ENCODE results near the gene WNT9B. TPM values are rescaled to one million over a fixed set of nuclear protein-coding genes. Genes with fewer than 3 reads are reported as not detected.

Gene WNT9B
- total RNA-seq, 1 donor = 0.36 TPM

GRCh38 chr17:46885415-46886309, 34.3 kb downstream of the WNT9B start:
- Histone ChIP-seq H3K4me1 (ENCODE audit: insufficient read depth, low read length) (no peaks in the 10 kb centered on the region), H3K9me3 (ENCODE audit: low read depth, low read length) (no peaks in the 10 kb centered on the region), H3K4me3 (ENCODE audit: insufficient read depth, low read length) (no peak overlapping the region), H3K27ac (ENCODE audit: low read depth, low read length) (no peak overlapping the region), H4K20me1 (ENCODE audit: insufficient read depth, low read length) (no peaks in the 10 kb centered on the region), H3K36me3 (ENCODE audit: insufficient read depth, low read length) (no peaks in the 10 kb centered on the region), H3K79me2 (ENCODE audit: insufficient read depth, low read length) (no peaks in the 10 kb centered on the region), H2AFZ (ENCODE audit: low read length) (no peak overlapping the region), H3K27me3 (ENCODE audit: insufficient read depth, low read length) (peaks cover 53% of the 10 kb centered on the region), H3K4me2 (ENCODE audit: insufficient read depth, low read length) (no peak overlapping the region)
- TF ChIP-seq, protein P1, sequence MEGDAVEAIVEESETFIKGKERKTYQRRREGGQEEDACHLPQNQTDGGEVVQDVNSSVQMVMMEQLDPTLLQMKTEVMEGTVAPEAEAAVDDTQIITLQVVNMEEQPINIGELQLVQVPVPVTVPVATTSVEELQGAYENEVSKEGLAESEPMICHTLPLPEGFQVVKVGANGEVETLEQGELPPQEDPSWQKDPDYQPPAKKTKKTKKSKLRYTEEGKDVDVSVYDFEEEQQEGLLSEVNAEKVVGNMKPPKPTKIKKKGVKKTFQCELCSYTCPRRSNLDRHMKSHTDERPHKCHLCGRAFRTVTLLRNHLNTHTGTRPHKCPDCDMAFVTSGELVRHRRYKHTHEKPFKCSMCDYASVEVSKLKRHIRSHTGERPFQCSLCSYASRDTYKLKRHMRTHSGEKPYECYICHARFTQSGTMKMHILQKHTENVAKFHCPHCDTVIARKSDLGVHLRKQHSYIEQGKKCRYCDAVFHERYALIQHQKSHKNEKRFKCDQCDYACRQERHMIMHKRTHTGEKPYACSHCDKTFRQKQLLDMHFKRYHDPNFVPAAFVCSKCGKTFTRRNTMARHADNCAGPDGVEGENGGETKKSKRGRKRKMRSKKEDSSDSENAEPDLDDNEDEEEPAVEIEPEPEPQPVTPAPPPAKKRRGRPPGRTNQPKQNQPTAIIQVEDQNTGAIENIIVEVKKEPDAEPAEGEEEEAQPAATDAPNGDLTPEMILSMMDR (IDR thresholded peaks at IDR 0.05; ENCODE audit: extremely low read depth, low read depth, low read length) = no peak
- peak; percentile 54 for DNase-seq (ENCODE audit: insufficient read length, low spot score, missing footprints)

- Histone ChIP-seq H3K9me3 (ENCODE audit: low read depth, low read length) (no peaks in the 10 kb centered on the region), H3K27me3 (ENCODE audit: insufficient read depth, low read length) (peaks cover 57% of the 10 kb centered on the region), H2AFZ (ENCODE audit: low read length) (no peak overlapping the region), H3K4me3 (ENCODE audit: insufficient read depth, low read length) (no peak overlapping the region), H4K20me1 (ENCODE audit: insufficient read depth, low read length) (no peaks in the 10 kb centered on the region), H3K4me1 (ENCODE audit: insufficient read depth, low read length) (no peaks in the 10 kb centered on the region), H3K79me2 (ENCODE audit: insufficient read depth, low read length) (no peaks in the 10 kb centered on the region), H3K4me2 (ENCODE audit: insufficient read depth, low read length) (no peak overlapping the region), H3K27ac (ENCODE audit: low read depth, low read length) (no peak overlapping the region), H3K36me3 (ENCODE audit: insufficient read depth, low read length) (no peaks in the 10 kb centered on the region)
- TF ChIP-seq, protein P1 (IDR thresholded peaks at IDR 0.05; ENCODE audit: extremely low read depth, low read depth, low read length) = no peak
- DNase-seq (ENCODE audit: insufficient read length, low spot score, missing footprints) = peak; percentile 5
These were observed 34.9 kb downstream of the WNT9B start for GRCh38 chr17:46886310-46886663.

DNA sequence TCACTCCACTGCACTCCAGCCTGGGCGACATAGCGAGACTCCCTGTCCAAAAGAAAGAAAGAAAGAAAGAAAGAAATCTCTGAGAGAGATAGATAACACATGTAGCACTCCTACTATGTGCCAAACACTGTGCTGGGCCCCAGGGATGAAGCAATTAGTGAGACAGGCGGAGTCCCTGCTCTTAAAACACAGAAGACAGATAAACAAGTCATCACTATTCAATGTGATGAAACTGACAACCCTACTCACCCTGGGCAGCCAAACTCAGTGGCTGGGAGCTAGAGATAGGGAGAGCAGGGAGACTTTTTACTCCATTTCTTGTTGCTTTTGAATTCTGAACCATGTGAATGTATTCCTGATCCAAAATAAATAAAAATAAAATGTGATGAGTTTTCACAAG, 36.3 kb downstream of the WNT9B start:
- no peak overlapping the region for H3K4me3 ChIP-seq (ENCODE audit: insufficient read depth, low read length)
- no peaks in the 10 kb centered on the region for H4K20me1 ChIP-seq (ENCODE audit: insufficient read depth, low read length)
- no peak for DNase-seq (ENCODE audit: insufficient read length, low spot score, missing footprints)
- no peak overlapping the region for H2AFZ ChIP-seq (ENCODE audit: low read length)
- no peaks in the 10 kb centered on the region for H3K79me2 ChIP-seq (ENCODE audit: insufficient read depth, low read length)
- no peak overlapping the region for H3K4me2 ChIP-seq (ENCODE audit: insufficient read depth, low read length)
- H3K27ac ChIP-seq (ENCODE audit: low read depth, low read length) = no peak overlapping the region
- peaks cover 64% of the 10 kb centered on the region for H3K27me3 ChIP-seq (ENCODE audit: insufficient read depth, low read length)
- H3K9me3 ChIP-seq (ENCODE audit: low read depth, low read length) = no peaks in the 10 kb centered on the region
- no peaks in the 10 kb centered on the region for H3K4me1 ChIP-seq (ENCODE audit: insufficient read depth, low read length)
- no peaks in the 10 kb centered on the region for H3K36me3 ChIP-seq (ENCODE audit: insufficient read depth, low read length)
- TF ChIP-seq, protein P1 (IDR thresholded peaks at IDR 0.05; ENCODE audit: extremely low read depth, low read depth, low read length) = no peak

DNA sequence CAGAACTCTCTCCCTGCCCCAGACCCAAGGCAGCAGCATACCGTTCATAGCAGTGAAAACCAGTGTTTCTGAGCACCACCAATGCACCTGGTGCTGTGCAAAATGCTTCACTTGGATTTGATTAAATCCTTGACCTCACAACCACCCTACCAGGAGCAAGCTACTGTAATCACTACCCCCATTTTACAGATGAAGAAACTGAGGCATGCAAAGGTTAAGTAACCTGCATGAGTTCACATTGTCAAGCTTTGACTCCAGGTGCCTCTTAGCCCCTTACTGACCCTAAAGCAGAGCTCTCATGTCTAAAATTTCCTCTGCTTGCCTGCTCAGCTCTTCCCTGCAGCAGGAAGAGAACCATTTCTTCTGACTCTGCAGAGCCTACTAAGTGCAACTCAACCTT, 37.3 kb downstream of the WNT9B start:
- no peak overlapping the region for H2AFZ ChIP-seq (ENCODE audit: low read length)
- H3K79me2 ChIP-seq (ENCODE audit: insufficient read depth, low read length) = no peaks in the 10 kb centered on the region
- TF ChIP-seq, protein P1 (IDR thresholded peaks at IDR 0.05; ENCODE audit: extremely low read depth, low read depth, low read length) = no peak
- H3K4me1 ChIP-seq (ENCODE audit: insufficient read depth, low read length) = no peaks in the 10 kb centered on the region
- H3K4me3 ChIP-seq (ENCODE audit: insufficient read depth, low read length) = no peak overlapping the region
- no peaks in the 10 kb centered on the region for H4K20me1 ChIP-seq (ENCODE audit: insufficient read depth, low read length)
- no peak overlapping the region for H3K4me2 ChIP-seq (ENCODE audit: insufficient read depth, low read length)
- H3K27ac ChIP-seq (ENCODE audit: low read depth, low read length) = no peak overlapping the region
- H3K36me3 ChIP-seq (ENCODE audit: insufficient read depth, low read length) = no peaks in the 10 kb centered on the region
- no peak for DNase-seq (ENCODE audit: insufficient read length, low spot score, missing footprints)
- peaks cover 68% of the 10 kb centered on the region for H3K27me3 ChIP-seq (ENCODE audit: insufficient read depth, low read length)
- no peaks in the 10 kb centered on the region for H3K9me3 ChIP-seq (ENCODE audit: low read depth, low read length)

Data from osteoblast (primary cell).